Smooth muscle cell of the pulmonary artery (primary cell): ENCODE data around the gene ZNF597. TPM values are rescaled to one million over a fixed set of nuclear protein-coding genes. Genes with fewer than 3 reads are reported as not detected.

Experiments
- total RNA-seq: library from RNA; depleted of rRNA; stranded (reverse); fragments of >200 nt; gene quantifications from 2 replicates; pipeline ENCODE4 v1.2.3, GENCODE V29; 2014

The ZNF597 gene
- 1.9 and 2.1 TPM in 2 replicates for total RNA-seq

GRCh38 chr16:3443108-3444031 lies at the start of gene ZNF597, which contains the start of gene NAA60:
ZNF597 (minus strand) TSS chr16:3443504; CDS start chr16:3443153, 351 bp downstream.
NAA60 (plus strand) TSS chr16:3443680; CDS start chr16:3476228, 32,548 bp downstream.

GRCh38 chr16:3400779-3401688 lies 42.3 kb downstream of the ZNF597 start, which contains the start of the genes ZNF174 and ZSCAN32:
ZNF174 (plus strand) TSS chr16:3401215; CDS start chr16:3402005, 790 bp downstream.
ZSCAN32 (minus strand) TSS chr16:3401004; CDS start chr16:3397557, 3,447 bp downstream.

Other genes starting within 250 kb of the ZNF597 start
- 5.9 and 6.3 TPM in 2 replicates for gene ZNF200, start 208.3 kb downstream of the ZNF597 start, total RNA-seq
- 0.07 and 0.10 TPM in 2 replicates for gene MEFV, start 186.9 kb downstream of the ZNF597 start, total RNA-seq
- 41.4 and 46.5 TPM in 2 replicates for gene ZNF263, start 160.0 kb downstream of the ZNF597 start, total RNA-seq
- 6.8 TPM in 2 replicates for gene TIGD7, start 138.1 kb downstream of the ZNF597 start, total RNA-seq
- 17.4 and 17.9 TPM in 2 replicates for gene ZNF75A, start 138.0 kb downstream of the ZNF597 start, total RNA-seq
- gene OR2C1, start 87.6 kb downstream of the ZNF597 start, total RNA-seq, result 0.26 TPM in 1 of 2 replicates, not detected in the other
- 10.8 and 10.9 TPM in 2 replicates for gene ZSCAN32, start 42.5 kb downstream of the ZNF597 start, total RNA-seq
- gene ZNF174, start 42.3 kb downstream of the ZNF597 start, total RNA-seq, result 6.1 and 6.3 TPM in 2 replicates
- 16.6 and 17.7 TPM in 2 replicates for gene NAA60, start 176 bp upstream of the ZNF597 start, total RNA-seq
- not detected in 2 replicates for gene C16orf90, start 52.0 kb upstream of the ZNF597 start, total RNA-seq
- 16.4 and 16.9 TPM in 2 replicates for gene CLUAP1, start 57.5 kb upstream of the ZNF597 start, total RNA-seq
- gene NLRC3, start 133.9 kb upstream of the ZNF597 start, total RNA-seq, result under 0.01 and 0.07 TPM in 2 replicates
- 4.9 and 6.1 TPM in 2 replicates for gene SLX4, start 168.1 kb upstream of the ZNF597 start, total RNA-seq
- gene DNASE1, start 211.2 kb upstream of the ZNF597 start, total RNA-seq, result 23.7 and 26.2 TPM in 2 replicates